Measurements from ENCODE around the gene PTPRM.

The PTPRM gene

DNA sequence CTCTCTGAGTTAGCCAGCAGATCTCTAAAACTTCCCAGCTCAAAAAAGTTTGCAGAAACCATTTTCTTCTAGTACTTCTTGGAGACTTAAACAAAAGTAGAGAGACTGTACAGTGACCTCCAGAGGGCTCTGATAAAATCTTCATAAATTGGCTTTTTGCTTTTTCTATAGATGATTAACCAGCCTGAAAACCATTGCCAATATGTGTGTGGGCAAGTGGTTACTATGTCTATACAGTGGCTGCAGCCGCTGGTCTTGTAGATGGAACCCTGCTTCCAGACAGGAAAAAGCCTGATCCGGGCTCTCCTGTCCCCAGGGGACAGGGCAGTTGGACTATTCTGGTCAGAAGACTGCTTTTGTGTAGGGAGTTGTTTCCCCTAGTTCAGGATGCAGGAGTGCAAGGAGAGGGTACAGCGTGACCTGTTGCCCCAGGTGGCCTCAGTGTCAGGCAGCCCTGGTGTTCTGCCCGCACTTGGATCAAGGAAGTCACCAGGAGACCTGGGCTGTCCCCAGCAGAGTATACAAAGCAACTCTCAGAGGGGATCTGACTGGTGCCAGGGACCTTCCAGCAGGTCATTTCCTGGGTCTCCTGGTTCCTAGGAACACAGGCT, 7.3 kb upstream of the PTPRM start:
- H3K36me3 ChIP-seq (ENCODE audit: control insufficient read depth in 2 of 2, insufficient read depth in 1 of 2, low read length in 2 of 2), result no peaks in the 10 kb centered on the region
- POLR2A ChIA-PET, result no interaction called here
- no peak for TF ChIP-seq ZNF626 (tag by site-specific recombination; IDR thresholded peaks at IDR 0.05)
- TF ChIP-seq, protein P1, sequence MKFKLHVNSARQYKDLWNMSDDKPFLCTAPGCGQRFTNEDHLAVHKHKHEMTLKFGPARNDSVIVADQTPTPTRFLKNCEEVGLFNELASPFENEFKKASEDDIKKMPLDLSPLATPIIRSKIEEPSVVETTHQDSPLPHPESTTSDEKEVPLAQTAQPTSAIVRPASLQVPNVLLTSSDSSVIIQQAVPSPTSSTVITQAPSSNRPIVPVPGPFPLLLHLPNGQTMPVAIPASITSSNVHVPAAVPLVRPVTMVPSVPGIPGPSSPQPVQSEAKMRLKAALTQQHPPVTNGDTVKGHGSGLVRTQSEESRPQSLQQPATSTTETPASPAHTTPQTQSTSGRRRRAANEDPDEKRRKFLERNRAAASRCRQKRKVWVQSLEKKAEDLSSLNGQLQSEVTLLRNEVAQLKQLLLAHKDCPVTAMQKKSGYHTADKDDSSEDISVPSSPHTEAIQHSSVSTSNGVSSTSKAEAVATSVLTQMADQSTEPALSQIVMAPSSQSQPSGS (tag by site-specific recombination; IDR thresholded peaks at IDR 0.05; ENCODE audit: low read depth), result no peak
- no peak for TF ChIP-seq KLF8 (tag by site-specific recombination; IDR thresholded peaks at IDR 0.05)
- TF ChIP-seq ZSCAN30 (tag by site-specific recombination; IDR thresholded peaks at IDR 0.05), result no peak
- TF ChIP-seq ZBTB17 (tag by site-specific recombination; IDR thresholded peaks at IDR 0.05), result no peak
- TF ChIP-seq, protein P2, sequence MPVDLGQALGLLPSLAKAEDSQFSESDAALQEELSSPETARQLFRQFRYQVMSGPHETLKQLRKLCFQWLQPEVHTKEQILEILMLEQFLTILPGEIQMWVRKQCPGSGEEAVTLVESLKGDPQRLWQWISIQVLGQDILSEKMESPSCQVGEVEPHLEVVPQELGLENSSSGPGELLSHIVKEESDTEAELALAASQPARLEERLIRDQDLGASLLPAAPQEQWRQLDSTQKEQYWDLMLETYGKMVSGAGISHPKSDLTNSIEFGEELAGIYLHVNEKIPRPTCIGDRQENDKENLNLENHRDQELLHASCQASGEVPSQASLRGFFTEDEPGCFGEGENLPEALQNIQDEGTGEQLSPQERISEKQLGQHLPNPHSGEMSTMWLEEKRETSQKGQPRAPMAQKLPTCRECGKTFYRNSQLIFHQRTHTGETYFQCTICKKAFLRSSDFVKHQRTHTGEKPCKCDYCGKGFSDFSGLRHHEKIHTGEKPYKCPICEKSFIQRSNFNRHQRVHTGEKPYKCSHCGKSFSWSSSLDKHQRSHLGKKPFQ (tag by site-specific recombination; IDR thresholded peaks at IDR 0.05), result no peak
- no peak for TF ChIP-seq ZNF426 (tag by site-specific recombination; IDR thresholded peaks at IDR 0.05)
- no peak for TF ChIP-seq ZNF433 (tag by site-specific recombination; IDR thresholded peaks at IDR 0.05; ENCODE audit: low read depth)
- TF ChIP-seq ZNF830 (tag by site-specific recombination; IDR thresholded peaks at IDR 0.05; ENCODE audit: low read depth), result no peak
- 0 out of 2 replicates have a peak, but pooled peaks cover 6% of the 10 kb centered on the region for H3K4me1 ChIP-seq (ENCODE audit: control insufficient read depth, insufficient read depth, low read length)
- H3K27ac ChIP-seq (ENCODE audit: extremely low read depth, low read depth, low read length), result no peak overlapping the region
- CTCF ChIA-PET, result interaction anchor here (0.6 to 0.7 kb wide), 4 partner anchors 107 to 920 kb away, joined by 3 read pairs; no protein-coding TSS in a partner anchor
- H3K9me3 ChIP-seq (ENCODE audit: control insufficient read depth, insufficient read depth, low read depth, low read length), result no peaks in the 10 kb centered on the region
- H3K4me3 ChIP-seq (ENCODE audit: low read depth, low read length), result no peak overlapping the region

DNA sequence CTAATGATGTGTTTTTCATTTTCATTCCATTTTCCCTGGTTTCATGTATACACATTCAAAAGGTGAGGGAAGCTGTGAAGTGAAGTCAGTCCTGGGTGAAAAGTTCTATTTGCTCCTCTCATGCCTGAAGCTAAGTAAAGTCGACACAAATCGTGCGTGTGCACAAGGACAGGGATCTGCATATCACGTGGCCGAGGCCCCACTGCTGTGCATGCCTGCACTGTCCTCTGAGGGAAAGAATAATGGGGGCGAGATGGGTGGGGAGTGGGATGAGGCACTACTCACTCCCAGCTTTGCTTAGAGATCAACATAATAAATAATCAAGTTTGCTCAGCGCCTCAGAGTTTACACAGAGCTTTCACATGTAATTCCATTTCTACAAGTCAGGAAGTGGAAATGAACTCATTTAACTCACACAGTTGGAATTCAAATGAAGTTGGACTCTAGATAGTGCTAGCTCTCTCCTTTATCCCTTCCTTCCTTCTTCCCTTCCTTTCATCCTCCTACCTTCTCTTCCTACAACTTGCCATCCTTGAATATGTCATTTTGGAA, 5.1 kb upstream of the PTPRM start:
- ChIA-PET CTCF (no interaction called here), POLR2A (no interaction called here)
- Histone ChIP-seq H3K27ac (ENCODE audit: extremely low read depth, low read depth, low read length) (no peak overlapping the region), H3K9me3 (ENCODE audit: control insufficient read depth, insufficient read depth, low read depth, low read length) (no peaks in the 10 kb centered on the region), H3K4me1 (ENCODE audit: control insufficient read depth, insufficient read depth, low read length) (0 out of 2 replicates have a peak, but pooled peaks cover 6% of the 10 kb centered on the region), H3K4me3 (ENCODE audit: low read depth, low read length) (no peak overlapping the region), H3K36me3 (ENCODE audit: control insufficient read depth in 2 of 2, insufficient read depth in 1 of 2, low read length in 2 of 2) (no peaks in the 10 kb centered on the region)
- no peak for TF ChIP-seq ZNF2 (tag by site-specific recombination; IDR thresholded peaks at IDR 0.05)
- TF ChIP-seq HOXD13 (CRISPR knock-in tag; IDR thresholded peaks at IDR 0.05; ENCODE audit: borderline replicate concordance), result no peak
- no peak for TF ChIP-seq ZSCAN16 (tag by site-specific recombination; IDR thresholded peaks at IDR 0.05)
- TF ChIP-seq ZNF366 (tag by site-specific recombination; conservative IDR thresholded peaks at IDR 0.05), result 0 out of 2 replicates have a peak, but pooled peaks have one; percentile 14
- no peak for TF ChIP-seq ZNF529 (tag by site-specific recombination; IDR thresholded peaks at IDR 0.05; ENCODE audit: insufficient replicate concordance)
- TF ChIP-seq SP3 (tag by site-specific recombination; IDR thresholded peaks at IDR 0.05), result no peak
- no peak for TF ChIP-seq KLF10 (tag by site-specific recombination; IDR thresholded peaks at IDR 0.05)
- TF ChIP-seq, protein P3, sequence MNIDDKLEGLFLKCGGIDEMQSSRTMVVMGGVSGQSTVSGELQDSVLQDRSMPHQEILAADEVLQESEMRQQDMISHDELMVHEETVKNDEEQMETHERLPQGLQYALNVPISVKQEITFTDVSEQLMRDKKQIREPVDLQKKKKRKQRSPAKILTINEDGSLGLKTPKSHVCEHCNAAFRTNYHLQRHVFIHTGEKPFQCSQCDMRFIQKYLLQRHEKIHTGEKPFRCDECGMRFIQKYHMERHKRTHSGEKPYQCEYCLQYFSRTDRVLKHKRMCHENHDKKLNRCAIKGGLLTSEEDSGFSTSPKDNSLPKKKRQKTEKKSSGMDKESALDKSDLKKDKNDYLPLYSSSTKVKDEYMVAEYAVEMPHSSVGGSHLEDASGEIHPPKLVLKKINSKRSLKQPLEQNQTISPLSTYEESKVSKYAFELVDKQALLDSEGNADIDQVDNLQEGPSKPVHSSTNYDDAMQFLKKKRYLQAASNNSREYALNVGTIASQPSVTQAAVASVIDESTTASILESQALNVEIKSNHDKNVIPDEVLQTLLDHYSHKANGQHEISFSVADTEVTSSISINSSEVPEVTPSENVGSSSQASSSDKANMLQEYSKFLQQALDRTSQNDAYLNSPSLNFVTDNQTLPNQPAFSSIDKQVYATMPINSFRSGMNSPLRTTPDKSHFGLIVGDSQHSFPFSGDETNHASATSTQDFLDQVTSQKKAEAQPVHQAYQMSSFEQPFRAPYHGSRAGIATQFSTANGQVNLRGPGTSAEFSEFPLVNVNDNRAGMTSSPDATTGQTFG (tag by site-specific recombination; IDR thresholded peaks at IDR 0.05; ENCODE audit: borderline replicate concordance), result no peak

All from HEK293 (cell line).